Stimulated activated CD8-positive, alpha-beta memory T cell treated with anti-CD3 and anti-CD28 coated beads, Interleukin-15, amount 100 ng/mL, for 24 hours (primary cell): Measurements from ENCODE around the gene CXorf65.
A peak's percentile ranks its signal among the peaks of the same experiment; 100 is the strongest.

ENCODE experiments used
- DNase-seq: peaks from one replicate; pipeline ENCODE4 v3.0.0-alpha.2; 2020; ENCODE audit warnings: low read depth

Gene CXorf65

DNA sequence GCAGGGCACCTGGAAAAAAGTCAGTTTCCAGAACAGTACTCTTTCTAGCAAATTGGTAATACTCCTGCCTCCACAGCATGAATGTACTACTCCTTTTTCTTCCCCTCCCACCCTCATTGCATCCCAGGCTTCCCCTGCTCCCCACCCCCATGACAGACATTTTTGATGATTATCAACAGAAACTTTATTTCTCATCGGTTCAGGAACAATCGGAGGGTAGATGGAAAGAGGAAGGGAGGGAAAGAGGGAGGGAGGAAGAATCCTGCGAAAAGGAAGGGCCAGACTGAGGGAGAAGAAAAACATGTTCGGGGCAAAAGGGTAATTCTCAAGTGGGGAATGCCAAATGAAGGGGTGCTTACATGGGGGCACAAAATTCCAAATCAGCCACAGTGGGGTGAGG is 705 bp upstream of the CXorf65 start:
- no peak for DNase-seq

GRCh38 chrX:71105628-71106027 is 912 bp downstream of the CXorf65 start:
- DNase-seq = no peak

DNA sequence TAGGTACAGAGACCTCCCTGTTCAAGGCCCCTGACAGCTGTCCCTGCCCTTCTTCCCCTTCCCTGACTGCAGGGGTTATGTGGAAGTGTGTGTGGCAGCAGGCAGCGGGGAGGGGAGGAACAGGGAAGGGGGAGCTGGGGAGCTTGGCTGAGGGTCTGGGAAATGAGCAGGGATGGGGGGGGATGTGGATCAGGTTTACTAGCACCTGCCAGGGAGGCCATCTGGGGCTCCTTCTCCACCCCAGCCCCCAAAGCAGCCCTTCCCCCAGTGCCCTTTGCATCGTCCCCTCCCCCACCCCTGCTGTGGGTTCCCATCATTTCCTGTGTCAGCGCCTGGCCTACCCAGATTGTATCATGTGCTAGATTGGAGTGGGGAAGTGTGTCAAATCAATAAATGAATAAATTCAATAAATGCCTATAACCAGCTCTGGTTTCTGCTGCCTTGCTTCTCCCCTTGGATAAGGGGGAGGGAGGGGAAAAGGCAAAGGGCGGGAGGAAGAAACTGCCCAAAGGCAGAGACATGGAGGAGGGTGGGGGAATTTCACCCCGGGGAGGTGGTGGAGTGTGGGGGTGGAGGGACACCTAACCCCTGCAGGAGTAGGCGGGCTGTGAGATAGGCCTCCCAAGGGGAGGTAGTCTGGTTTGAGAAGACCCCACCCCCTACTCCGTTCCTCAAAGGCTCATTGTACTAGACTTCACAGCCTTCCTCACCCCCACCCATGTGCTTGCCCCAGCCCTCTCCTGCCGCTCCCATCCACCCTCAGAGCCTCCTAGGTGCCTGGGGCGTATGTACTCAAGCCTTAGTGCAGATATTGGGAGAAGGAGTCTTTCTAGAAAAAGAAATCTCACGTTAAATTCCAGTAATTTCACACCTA is 3.2 kb downstream of the CXorf65 start:
- DNase-seq = no peak

GRCh38 chrX:71102292-71102691 is 4.2 kb downstream of the CXorf65 start:
- DNase-seq = no peak

DNA sequence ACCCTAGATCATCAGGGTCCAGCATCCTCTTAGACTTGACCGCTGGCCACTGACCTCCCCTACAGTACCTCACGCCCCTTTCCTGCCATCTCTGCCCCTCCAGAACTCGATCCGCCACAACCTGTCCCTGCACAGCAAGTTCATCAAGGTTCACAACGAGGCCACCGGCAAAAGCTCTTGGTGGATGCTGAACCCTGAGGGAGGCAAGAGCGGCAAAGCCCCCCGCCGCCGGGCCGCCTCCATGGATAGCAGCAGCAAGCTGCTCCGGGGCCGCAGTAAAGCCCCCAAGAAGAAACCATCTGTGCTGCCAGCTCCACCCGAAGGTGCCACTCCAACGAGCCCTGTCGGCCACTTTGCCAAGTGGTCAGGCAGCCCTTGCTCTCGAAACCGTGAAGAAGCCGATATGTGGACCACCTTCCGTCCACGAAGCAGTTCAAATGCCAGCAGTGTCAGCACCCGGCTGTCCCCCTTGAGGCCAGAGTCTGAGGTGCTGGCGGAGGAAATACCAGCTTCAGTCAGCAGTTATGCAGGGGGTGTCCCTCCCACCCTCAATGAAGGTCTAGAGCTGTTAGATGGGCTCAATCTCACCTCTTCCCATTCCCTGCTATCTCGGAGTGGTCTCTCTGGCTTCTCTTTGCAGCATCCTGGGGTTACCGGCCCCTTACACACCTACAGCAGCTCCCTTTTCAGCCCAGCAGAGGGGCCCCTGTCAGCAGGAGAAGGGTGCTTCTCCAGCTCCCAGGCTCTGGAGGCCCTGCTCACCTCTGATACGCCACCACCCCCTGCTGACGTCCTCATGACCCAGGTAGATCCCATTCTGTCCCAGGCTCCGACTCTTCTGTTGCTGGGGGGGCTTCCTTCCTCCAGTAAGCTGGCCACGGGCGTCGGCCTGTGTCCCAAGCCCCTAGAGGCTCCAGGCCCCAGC is 5.7 kb downstream of the CXorf65 start:
- DNase-seq = no peak

DNA sequence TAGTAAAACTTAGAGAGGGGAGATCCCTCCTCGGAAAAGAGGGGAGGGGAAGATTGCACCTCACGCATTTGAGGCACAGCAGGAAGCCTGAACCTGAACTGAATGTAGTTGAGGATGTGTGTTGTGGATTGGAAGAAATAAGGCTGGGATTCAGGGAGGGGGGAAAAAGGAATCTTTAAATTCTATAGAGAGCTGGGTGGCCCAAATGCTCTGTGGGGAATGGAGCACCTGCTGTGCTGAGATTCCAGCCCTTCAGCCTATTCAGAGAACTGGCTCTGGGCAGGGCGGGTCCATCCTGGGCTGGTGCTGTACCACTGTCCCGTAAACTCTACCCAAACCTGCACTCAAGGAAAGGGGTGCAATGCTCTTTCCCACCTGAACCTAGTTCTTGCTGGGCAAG is 6.8 kb downstream of the CXorf65 start:
- no peak for DNase-seq

DNA sequence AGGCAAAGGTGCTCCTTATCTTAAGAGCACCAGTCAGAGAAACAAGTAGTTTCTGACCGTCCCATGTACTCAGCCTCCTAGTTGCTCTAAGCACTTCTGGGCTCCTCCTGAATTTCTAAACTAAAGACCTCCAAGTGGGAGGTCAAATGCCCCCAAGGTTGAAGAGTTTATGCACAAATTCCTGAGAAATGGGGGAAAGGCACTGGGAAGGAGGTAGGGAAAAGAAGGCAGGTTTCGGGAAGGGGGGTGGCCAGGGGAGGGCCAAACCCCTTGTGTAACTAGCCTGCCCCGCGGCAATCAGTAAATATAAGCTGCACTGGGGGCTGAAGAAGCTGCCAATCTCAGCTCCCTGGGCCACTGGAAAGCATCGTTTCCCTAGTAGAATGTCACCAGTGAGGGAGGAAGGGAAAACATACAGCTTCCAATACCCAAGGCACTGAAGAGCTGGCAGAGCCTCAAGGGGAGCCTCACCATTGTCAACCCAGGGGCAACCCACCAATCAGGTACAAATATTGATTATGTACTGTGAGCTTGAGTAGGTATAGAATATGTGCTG is 7.5 kb downstream of the CXorf65 start:
- DNase-seq = no peak

DNA sequence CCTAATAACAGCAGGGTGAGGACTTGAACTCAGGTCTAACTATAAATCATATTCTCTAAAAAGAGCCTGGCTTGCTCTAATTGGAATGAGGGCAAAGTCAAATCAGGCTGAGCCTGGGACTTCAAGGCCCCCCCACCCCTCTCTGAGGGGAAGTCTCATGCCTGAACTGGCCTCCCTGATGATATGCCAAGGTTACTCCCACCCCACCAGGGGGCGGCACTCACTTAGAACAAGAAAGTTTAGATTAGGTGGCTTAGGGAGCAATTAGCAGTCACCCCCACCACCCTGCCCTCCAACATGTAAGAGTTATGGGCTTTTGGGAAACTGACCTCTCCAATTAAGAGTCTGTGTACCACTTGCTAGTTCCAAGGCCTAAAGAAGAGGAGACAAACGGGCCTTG is 8.2 kb downstream of the CXorf65 start:
- no peak for DNase-seq

GRCh38 chrX:71096760-71097032 is 9.8 kb downstream of the CXorf65 start:
- DNase-seq = no peak

DNA sequence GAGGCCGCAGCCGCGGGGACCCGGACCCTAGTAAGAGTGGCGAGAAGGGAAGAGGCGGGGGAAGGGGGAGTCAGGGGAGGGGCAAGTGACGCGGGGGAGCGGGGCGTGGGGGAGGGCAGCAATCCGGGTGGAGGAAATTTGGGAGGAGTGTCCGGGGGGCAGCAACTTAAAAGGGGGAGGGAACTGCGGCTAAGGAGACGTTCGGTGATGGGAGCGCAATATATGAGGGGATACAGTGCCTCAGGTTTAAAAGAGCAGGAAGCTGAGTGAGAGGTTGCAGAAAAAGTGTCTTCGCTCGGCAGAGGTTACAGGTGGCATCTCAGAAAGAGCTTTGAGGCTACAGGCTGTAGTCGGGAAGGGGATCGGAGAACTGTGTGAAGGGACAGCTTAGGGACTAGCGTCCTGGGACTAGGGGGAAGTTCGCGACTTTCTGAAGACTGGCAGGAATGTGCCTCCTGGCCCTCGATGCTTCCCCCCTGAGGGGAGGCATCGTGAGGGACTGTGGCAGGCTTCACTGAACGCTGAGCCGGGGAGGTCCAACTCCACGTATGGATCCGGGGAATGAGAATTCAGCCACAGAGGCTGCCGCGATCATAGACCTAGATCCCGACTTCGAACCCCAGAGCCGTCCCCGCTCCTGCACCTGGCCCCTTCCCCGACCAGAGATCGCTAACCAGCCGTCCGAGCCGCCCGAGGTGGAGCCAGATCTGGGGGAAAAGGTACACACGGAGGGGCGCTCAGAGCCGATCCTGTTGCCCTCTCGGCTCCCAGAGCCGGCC is 10.4 kb downstream of the CXorf65 start:
- no peak for DNase-seq

DNA sequence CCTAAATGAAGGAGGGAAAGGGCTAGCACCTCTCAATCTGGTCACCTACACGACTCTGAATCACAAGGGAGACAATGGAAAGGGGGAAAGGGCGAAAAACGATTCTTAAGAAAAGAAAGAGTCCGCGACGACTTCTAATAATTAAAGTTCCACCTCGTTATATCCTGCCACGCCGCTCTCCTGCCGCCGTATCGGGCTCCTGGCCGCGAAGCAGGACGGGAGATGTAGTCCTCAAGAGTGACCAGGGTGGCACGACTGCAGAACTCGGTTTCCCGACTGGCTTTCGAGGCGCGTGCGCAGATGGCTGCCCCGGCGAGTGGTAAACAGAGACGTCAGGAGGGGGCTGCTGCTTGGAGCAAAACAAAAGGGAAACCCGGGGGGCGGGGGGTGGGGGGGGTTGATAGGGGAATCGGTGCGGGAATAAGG is 11.0 kb downstream of the CXorf65 start, which contains the start of gene FOXO4:
Gene FOXO4 (plus strand): TSS at position 297 of the 426 bp plus-strand sequence. CDS start 678 bp downstream, outside the sequence.
- DNase-seq = peak; percentile 55

GRCh38 chrX:71095033-71095432 is 11.5 kb downstream of the CXorf65 start:
- no peak for DNase-seq

- DNase-seq = no peak
These were observed 15.3 kb downstream of the CXorf65 start for GRCh38 chrX:71091263-71091662.

- DNase-seq = no peak
These were observed 20.6 kb downstream of the CXorf65 start for GRCh38 chrX:71085900-71086299.

DNA sequence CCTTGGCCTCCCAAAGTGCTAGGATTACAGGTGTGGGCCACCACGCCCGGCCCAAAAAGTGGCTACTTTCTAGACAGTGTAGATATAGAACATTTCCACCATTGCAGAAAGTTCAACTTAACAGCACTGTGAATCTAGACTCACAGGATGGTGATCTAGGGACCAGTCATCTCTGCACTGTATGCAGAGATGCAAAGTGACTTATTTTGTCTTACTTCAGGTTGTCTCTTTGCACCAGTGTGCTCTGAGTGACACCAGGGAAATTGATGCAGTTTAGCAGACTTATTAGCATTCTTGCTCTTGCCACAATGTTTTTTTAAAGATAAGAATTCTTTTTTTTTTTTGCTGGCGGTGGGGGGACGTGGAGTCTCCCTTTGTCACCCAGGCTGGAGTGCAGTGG is 23.7 kb downstream of the CXorf65 start:
- no peak for DNase-seq

GRCh38 chrX:71082124-71082647 is 24.4 kb downstream of the CXorf65 start:
- no peak for DNase-seq

- no peak for DNase-seq
These were observed 25.0 kb downstream of the CXorf65 start for GRCh38 chrX:71081330-71082123.

- no peak for DNase-seq
These were observed 36.0 kb downstream of the CXorf65 start for GRCh38 chrX:71070531-71070930.

DNA sequence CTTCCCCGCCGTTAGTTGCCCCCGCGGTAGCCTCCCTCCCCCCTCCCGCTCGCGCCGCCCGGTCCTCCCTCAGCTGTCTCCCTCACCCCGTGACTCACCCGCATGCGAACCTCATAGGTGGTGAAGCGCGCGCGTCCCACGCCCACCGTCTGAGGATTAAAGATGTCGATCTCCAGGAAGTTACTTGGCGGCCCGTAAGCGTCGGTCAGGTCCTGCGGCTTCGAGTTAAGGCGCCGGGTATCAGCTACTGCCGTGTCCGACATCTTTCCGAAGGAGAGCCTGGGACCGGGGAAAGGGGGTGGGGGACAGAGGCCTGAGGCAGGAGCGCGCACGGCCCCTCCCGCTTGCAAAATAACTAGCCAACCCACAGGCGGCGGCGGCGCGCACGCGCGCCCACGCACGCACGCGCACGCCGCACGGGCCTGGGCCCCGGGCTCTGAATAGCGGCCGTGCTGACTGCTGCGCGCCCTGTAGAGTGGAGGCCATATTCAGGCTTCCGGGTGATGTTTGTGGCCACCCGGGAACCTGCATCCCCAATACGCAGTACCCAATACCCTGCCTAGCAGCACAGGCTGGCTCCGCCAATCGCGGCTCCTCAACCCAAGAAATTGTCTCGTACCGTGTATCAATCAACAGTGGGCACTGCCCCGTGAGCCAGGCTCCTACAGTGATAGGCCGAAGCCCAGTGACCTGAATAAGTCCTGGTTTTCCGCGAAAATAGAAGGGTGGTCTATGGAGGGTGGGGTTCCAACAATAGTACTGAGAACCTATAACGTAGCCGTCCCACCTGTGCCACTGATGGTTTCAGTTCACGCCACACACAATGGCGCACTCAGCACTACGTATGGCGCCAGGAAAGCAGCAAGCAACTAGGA is 38.3 kb downstream of the CXorf65 start, which contains the start of gene SNX12:
Gene SNX12 (minus strand): TSS at position 291 of the 875 bp plus-strand sequence. CDS start 28 bp downstream, at position 263.
- peak; percentile 56 for DNase-seq

DNA sequence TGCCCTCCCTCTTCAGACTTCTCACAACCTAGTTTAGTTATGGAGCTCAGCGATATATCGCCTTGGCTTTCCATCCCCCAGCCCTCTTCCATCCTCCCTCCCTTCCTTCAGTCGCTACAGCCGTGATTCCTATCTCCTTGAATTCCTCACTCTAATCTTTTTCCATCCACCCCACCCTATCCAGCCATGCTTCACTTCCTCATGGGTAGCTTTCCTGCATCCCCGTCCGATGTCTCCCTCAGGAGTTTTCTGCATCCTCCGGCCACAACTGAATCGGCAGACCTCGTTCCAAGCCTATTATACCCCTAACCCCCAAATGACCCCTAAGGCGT is 38.9 kb downstream of the CXorf65 start:
- DNase-seq = no peak
